Activated CD4-positive, alpha-beta T cell treated with anti-CD3 and anti-CD28 coated beads for 4 hours (primary cell): ENCODE results near the gene PM20D2.
"Not testable (repeated sequence)": the region's sequence is repeated elsewhere in the genome, so short reads cannot be mapped to it uniquely, and the experiment has no call there.

ENCODE experiments used
- DNase-seq, 2 donors: peaks; one replicate each; pipeline ENCODE4 v3.0.0-alpha.2; 2020

PM20D2 gene

GRCh38 chr6:89145956-89146717 is at the start of gene PM20D2:
TSS of gene PM20D2 (plus strand) at chr6:89146055. CDS start at chr6:89146145, 90 bp downstream.
- peak; percentile 62 to 67 for DNase-seq

GRCh38 chr6:89098461-89098860 is 47.4 kb upstream of the PM20D2 start:
- DNase-seq, result no peak

GRCh38 chr6:89100114-89100513 is 45.7 kb upstream of the PM20D2 start:
- no peak for DNase-seq

- no peak for DNase-seq
Observed at GRCh38 chr6:89110284-89110683, 35.6 kb upstream of the PM20D2 start.

GRCh38 chr6:89111933-89112332 is 33.9 kb upstream of the PM20D2 start:
- no peak for DNase-seq

- DNase-seq, result no peak
Observed at GRCh38 chr6:89116702-89117101, 29.2 kb upstream of the PM20D2 start.

- DNase-seq, result peak; percentile 23 to 29
Observed at GRCh38 chr6:89117211-89118108, 28.4 kb upstream of the PM20D2 start, which contains the start of gene SRSF12. TSS of gene SRSF12 (minus strand) at chr6:89118071. CDS start at chr6:89117887, 184 bp downstream.

GRCh38 chr6:89118931-89119330 is 26.9 kb upstream of the PM20D2 start:
- no peak for DNase-seq

- DNase-seq, result no peak
Observed at GRCh38 chr6:89120371-89120770, 25.5 kb upstream of the PM20D2 start.

GRCh38 chr6:89121934-89122333 is 23.9 kb upstream of the PM20D2 start:
- DNase-seq, result no peak

GRCh38 chr6:89122625-89123024 is 23.2 kb upstream of the PM20D2 start:
- DNase-seq, result no peak

- not testable (repeated sequence) for DNase-seq
Observed at GRCh38 chr6:89128256-89128671, 17.6 kb upstream of the PM20D2 start.

- DNase-seq, result no peak
Observed at GRCh38 chr6:89131599-89131998, 14.3 kb upstream of the PM20D2 start.

- no peak for DNase-seq
Observed at GRCh38 chr6:89132057-89132456, 13.8 kb upstream of the PM20D2 start.

GRCh38 chr6:89133981-89134380 is 11.9 kb upstream of the PM20D2 start:
- DNase-seq, result no peak

- DNase-seq, result no peak
Observed at GRCh38 chr6:89134723-89135122, 11.1 kb upstream of the PM20D2 start.

GRCh38 chr6:89138173-89138572 is 7.7 kb upstream of the PM20D2 start:
- no peak for DNase-seq

- DNase-seq, result no peak
Observed at GRCh38 chr6:89139509-89140346, 6.1 kb upstream of the PM20D2 start.

GRCh38 chr6:89140347-89141156 is 5.3 kb upstream of the PM20D2 start:
- DNase-seq, result no peak

GRCh38 chr6:89144354-89144906 is 1.4 kb upstream of the PM20D2 start:
- DNase-seq, result no peak

GRCh38 chr6:89145091-89145955 is 532 bp upstream of the PM20D2 start:
- peak; percentile 24 to 26 for DNase-seq
